NT2/D1 (cell line): Measurements from ENCODE around the gene HSPG2.
"Not testable (repeated sequence)": the region's sequence is repeated elsewhere in the genome, so short reads cannot be mapped to it uniquely, and the experiment has no call there.

Source experiments
- DNase-seq: peaks from one replicate; pipeline ENCODE4 v3.0.0-alpha.2; 2011; ENCODE audit warnings: low read depth, low spot score
- H3K27me3 ChIP-seq: 2 replicates; pipeline ENCODE4 v1.6.0; 2011; ENCODE audit warnings: mild to moderate bottlenecking; ENCODE audit not compliant: insufficient read length, insufficient read depth
- H3K36me3 ChIP-seq: 2 replicates; pipeline ENCODE4 v1.6.1; 2011; ENCODE audit warnings: mild to moderate bottlenecking, low read length, mixed read lengths; ENCODE audit not compliant: insufficient read depth, insufficient read length
- H3K4me1 ChIP-seq: 2 replicates; pipeline ENCODE4 v1.5.1; 2011; ENCODE audit not compliant: insufficient read depth, insufficient read length
- H3K4me3 ChIP-seq: 2 replicates; pipeline ENCODE4 v1.5.1; 2011; ENCODE audit warnings: low read depth; ENCODE audit not compliant: insufficient read length
- H3K9ac ChIP-seq: 2 replicates; pipeline ENCODE4 v1.6.0; 2011; ENCODE audit warnings: low read depth; ENCODE audit not compliant: insufficient read length
- H3K9me3 ChIP-seq: 2 replicates; pipeline ENCODE4 v1.5.1; 2011; ENCODE audit warnings: mild to moderate bottlenecking, low read length; ENCODE audit not compliant: insufficient read depth
- SUZ12 ChIP-seq: IDR thresholded peaks from 2 replicates; pipeline ENCODE4 v1.6.1; 2011; ENCODE audit not compliant: insufficient read length, insufficient read depth; ENCODE audit errors: extremely low read depth
- YY1 ChIP-seq: IDR thresholded peaks from 2 replicates; pipeline ENCODE4 v1.6.1; 2011; ENCODE audit not compliant: insufficient read length, insufficient read depth
- ZNF274 ChIP-seq: IDR thresholded peaks from 2 replicates; pipeline ENCODE4 v1.6.1; 2011; ENCODE audit warnings: mild to moderate bottlenecking, low read depth, low read length

HSPG2 gene

DNA sequence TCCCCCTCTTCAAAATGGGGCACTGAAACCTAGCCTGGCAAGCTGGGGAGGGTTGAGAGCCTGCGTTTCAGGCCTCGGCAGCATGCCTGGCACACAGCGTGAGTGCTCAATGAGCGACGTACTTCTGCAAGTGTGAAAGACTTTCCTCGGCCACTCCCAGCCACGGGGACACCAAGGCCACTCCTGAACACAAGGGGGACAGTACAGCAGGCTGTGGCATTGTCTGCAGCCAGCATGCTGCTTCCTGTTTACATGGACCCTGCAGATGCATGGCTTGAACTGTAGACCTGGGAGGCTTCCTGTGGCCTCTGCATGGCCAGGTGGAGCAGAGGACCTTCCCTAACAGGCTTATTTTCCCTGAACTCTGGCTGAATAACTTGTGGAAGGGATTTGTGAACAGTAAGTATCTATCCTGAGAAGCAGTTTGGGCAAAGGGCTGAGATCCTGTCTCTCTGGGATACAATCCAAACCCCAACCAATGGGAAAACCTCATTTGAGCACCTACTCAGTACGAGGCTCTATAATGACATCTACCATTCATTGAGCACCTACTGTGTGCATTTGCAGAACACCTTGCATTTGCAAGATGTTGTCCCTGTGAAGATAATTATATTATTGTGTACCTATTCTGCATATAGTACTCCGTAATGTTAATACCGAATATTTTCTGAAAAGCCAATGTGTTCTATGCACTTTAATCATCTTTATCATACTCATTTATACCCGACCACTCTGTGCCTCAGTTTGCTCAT is 9.9 kb upstream of the HSPG2 start:
- Histone ChIP-seq H3K4me1 (peaks cover 3% of the 10 kb centered on the region), H3K4me3 (no peak overlapping the region), H3K27me3 (no peaks in the 10 kb centered on the region), H3K9ac (no peak overlapping the region), H3K9me3 (no peaks in the 10 kb centered on the region), H3K36me3 (no peaks in the 10 kb centered on the region)
- no peak for DNase-seq
- TF ChIP-seq ZNF274 (no peak), SUZ12 (no peak)

DNA sequence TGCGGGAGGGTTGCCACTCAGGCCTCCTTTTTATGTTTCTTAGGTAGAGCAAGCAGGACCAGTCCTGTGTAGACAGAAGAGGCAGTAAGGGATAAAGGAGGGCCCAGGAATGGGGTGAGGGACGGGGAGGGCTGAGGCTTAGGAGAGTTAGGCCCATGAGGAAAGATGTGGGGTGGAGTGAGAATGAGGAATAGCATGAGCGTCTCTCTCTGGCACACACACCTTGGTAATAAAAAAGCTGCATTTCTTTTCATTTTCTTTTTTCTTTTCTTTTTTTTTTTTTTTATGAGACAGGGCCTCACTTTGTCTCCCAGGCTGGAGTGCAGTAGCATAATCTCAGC is 7.6 kb upstream of the HSPG2 start:
- Histone ChIP-seq H3K9ac (peak overlapping the region; percentile 54), H3K4me1 (peaks cover 3% of the 10 kb centered on the region), H3K9me3 (no peaks in the 10 kb centered on the region), H3K36me3 (no peaks in the 10 kb centered on the region), H3K4me3 (no peak overlapping the region), H3K27me3 (no peaks in the 10 kb centered on the region)
- no peak for TF ChIP-seq ZNF274
- TF ChIP-seq YY1, result no peak
- TF ChIP-seq SUZ12, result no peak
- DNase-seq, result no peak

DNA sequence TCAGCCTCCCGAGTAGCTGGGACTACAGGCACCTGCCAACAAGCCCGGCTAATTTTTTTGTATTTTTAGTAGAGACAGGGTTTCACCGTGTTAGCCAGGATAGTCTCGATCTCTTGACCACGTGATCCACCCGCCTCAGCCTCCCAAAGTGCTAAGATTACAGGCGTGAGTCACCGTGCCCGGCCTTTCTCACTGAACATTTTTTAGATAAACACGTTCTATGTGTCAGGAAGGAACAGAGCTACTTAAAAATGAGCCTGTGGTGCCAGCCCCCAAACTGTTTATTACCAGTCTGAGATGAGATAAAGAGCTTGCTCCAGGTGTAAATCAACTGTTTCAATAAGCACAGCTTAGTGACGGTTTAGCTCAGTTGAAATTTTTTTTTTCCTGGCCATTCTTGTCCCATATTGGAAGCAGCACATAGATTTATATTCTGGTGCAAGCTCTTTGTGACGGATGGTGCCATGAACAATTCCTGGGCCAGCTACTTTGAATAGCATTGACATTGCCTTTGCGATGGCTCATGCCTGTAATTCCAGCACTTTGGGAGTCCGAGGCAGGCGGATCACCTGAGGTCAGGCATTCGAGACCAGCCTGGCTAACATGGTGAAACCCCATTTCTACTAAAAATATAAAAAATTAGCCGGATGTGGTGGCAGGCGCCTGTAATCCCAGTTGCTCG is 6.0 kb upstream of the HSPG2 start:
- not testable (repeated sequence) for H3K9ac ChIP-seq, H3K9me3 ChIP-seq, DNase-seq, H3K4me1 ChIP-seq, H3K36me3 ChIP-seq, H3K4me3 ChIP-seq, H3K27me3 ChIP-seq

DNA sequence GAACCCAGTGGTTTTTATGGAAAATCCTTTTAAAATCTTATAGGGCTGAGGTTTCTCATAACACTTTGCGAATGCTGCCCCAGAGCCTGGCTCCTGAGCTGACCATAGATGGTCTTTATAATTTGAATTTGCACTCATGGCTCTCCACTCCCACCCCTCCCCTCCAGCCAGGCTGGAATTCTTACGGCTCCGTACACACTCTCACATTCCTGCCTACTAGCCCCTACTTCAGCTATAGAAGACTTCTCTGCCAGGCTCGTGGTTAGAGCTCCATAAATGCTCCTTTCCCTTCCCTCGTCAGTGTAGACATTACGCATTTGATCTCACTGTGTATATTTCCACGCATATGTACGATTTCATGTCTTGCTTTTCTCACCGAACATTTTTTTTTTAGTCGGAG is 5.4 kb upstream of the HSPG2 start:
- H3K36me3 ChIP-seq, result no peaks in the 10 kb centered on the region
- no peak for DNase-seq
- H3K27me3 ChIP-seq, result no peaks in the 10 kb centered on the region
- peaks cover 3% of the 10 kb centered on the region for H3K4me1 ChIP-seq
- no peak overlapping the region for H3K4me3 ChIP-seq
- no peak overlapping the region for H3K9ac ChIP-seq
- no peaks in the 10 kb centered on the region for H3K9me3 ChIP-seq
- no peak for TF ChIP-seq SUZ12
- no peak for TF ChIP-seq YY1
- TF ChIP-seq ZNF274, result no peak

DNA sequence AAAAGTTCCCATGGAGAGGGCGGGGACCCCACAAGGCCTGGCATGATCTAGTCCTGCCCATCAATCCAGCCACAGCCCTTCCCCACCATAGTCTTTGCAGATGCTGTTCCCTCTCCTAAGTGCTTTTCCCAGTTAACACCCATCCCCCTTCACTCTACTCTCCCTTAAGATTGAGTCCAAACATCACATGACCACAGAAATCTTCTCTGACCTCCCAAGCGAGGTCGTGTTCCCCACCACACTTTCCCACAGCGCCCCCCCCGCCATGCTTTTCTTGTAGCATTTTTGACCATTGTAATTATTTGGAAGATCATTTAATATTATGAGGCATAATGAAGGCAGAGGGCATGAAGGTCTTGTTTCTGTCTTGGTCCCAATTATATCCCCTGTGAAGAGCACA is 4.3 kb upstream of the HSPG2 start:
- no peak overlapping the region for H3K9ac ChIP-seq
- H3K9me3 ChIP-seq, result no peaks in the 10 kb centered on the region
- no peaks in the 10 kb centered on the region for H3K4me1 ChIP-seq
- H3K4me3 ChIP-seq, result no peak overlapping the region
- DNase-seq, result no peak
- H3K27me3 ChIP-seq, result no peaks in the 10 kb centered on the region
- H3K36me3 ChIP-seq, result peaks cover 1% of the 10 kb centered on the region
- TF ChIP-seq SUZ12, result no peak
- TF ChIP-seq YY1, result no peak
- no peak for TF ChIP-seq ZNF274

DNA sequence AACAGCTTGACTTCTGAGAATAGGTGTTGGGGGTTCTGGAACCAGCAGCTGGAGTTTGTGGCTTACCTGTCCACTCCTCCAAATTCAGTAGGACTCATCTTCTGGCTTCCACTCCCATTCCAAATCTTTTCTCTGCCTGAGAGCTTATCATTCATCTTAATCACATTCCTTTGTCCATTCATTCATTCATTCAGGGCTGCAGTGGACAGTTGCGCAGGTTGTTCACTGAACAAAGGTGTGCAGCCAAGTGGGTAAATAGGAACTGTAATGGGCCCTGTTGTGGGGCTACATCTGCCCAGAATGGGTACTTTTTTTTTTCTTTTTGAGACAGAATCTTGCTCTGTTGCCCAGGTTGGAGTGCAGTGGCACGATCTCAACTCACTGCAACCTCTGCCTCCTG is 3.4 kb upstream of the HSPG2 start:
- no peak for DNase-seq
- TF ChIP-seq ZNF274 (no peak), SUZ12 (no peak), YY1 (no peak)
- Histone ChIP-seq H3K9me3 (no peaks in the 10 kb centered on the region), H3K4me3 (no peak overlapping the region), H3K9ac (no peak overlapping the region), H3K36me3 (peaks cover 5% of the 10 kb centered on the region), H3K4me1 (peaks cover 2% of the 10 kb centered on the region), H3K27me3 (no peaks in the 10 kb centered on the region)

DNA sequence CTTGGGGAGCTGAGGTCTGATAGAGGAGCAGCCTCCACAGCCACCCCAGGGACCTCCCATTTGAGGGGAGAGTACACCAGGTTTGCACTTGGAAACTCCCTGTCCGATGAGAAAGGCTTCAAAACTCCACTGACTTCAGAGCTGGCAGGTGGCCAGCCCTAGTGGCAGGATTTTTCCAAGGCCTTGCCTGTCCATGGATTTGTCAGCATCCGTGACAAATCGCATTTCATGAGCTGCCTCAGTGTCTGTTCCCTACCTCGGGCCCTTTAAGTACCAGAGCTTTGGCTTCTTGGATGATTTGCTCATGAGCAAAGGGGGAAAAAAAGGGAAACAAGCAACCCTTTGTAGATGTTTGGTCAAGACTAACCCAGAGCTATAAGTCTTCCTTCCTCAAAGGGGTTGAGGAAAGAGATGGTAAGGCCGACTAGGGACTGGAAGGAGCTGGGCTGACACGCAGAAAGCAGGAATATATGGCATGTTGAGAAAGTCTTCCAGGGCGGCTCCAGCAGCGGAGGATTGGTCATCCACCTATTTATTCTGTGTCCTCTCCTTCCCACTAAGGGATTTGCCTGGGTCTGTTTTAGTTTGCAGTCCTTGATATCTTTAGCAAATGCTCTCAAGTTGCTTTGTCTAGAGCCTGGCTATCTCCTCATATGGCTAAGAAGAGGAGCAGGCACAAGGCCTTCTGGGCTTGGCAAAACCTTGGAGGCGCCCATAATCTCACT is 2.7 kb upstream of the HSPG2 start:
- no peak overlapping the region for H3K4me3 ChIP-seq

More for the DNA sequence above, 2.7 kb upstream of the HSPG2 start:
- no peak for TF ChIP-seq ZNF274
- no peak for TF ChIP-seq SUZ12
- no peak for TF ChIP-seq YY1
- Histone ChIP-seq H3K4me1 (peaks cover 6% of the 10 kb centered on the region), H3K27me3 (no peaks in the 10 kb centered on the region), H3K36me3 (peaks cover 9% of the 10 kb centered on the region), H3K9me3 (no peaks in the 10 kb centered on the region), H3K9ac (no peak overlapping the region)
- DNase-seq, result no peak
